NB4 (cell line): ENCODE results near the gene PXN.

Source experiments
- POLR2A ChIP-seq: IDR thresholded peaks from 2 replicates; pipeline ENCODE4 v1.6.1; 2011; ENCODE audit warnings: mild to moderate bottlenecking; ENCODE audit not compliant: insufficient read length; ENCODE audit errors: extremely low read depth
- TF ChIP-seq, protein P1 (sequence below): IDR thresholded peaks from one replicate; pipeline ENCODE4 v1.5.1; 2012; ENCODE audit warnings: low read depth, low read length

DNA sequence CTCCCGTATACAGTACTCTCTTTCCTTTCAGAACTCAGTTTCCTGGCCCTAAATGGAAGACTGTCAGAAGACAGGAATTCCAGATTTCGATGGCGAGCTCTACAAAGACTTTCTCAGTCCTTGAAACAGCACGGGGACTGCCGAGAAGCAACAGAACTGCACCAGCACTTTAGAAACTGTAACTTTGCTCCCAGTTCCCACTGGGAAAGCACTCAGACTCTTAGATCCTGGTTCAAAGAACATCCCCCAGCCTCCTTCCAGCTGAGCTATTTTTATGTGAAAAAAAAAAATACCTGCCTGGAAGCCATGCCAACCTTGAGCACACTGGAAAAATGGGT lies 1.8 kb downstream of the PXN start:
- TF ChIP-seq, protein P1, sequence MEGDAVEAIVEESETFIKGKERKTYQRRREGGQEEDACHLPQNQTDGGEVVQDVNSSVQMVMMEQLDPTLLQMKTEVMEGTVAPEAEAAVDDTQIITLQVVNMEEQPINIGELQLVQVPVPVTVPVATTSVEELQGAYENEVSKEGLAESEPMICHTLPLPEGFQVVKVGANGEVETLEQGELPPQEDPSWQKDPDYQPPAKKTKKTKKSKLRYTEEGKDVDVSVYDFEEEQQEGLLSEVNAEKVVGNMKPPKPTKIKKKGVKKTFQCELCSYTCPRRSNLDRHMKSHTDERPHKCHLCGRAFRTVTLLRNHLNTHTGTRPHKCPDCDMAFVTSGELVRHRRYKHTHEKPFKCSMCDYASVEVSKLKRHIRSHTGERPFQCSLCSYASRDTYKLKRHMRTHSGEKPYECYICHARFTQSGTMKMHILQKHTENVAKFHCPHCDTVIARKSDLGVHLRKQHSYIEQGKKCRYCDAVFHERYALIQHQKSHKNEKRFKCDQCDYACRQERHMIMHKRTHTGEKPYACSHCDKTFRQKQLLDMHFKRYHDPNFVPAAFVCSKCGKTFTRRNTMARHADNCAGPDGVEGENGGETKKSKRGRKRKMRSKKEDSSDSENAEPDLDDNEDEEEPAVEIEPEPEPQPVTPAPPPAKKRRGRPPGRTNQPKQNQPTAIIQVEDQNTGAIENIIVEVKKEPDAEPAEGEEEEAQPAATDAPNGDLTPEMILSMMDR = no peak
- TF ChIP-seq POLR2A = no peak
